Hematopoietic multipotent progenitor cell treated with erythropoietin and hydrocortisone succinate and interleukin-3 and kit ligand, for 17 days (in vitro differentiated cells): ENCODE measurements around the gene TGM5.

Experiments used
- DNase-seq: peaks from one replicate; pipeline ENCODE4 v3.0.0-alpha.2; 2015; ENCODE audit warnings: low spot score

TGM5 gene

GRCh38 chr15:43244092-43244491 lies 22.6 kb downstream of the TGM5 start:
- DNase-seq, result no peak

- no peak for DNase-seq
Observed at GRCh38 chr15:43243020-43243645, 23.6 kb downstream of the TGM5 start.

GRCh38 chr15:43242616-43243015 lies 24.1 kb downstream of the TGM5 start:
- DNase-seq, result no peak

- no peak for DNase-seq
Observed at GRCh38 chr15:43241100-43241499, 25.6 kb downstream of the TGM5 start.

GRCh38 chr15:43239732-43240491 lies 26.8 kb downstream of the TGM5 start:
- no peak for DNase-seq

- DNase-seq, result no peak
Observed at GRCh38 chr15:43238671-43239131, 28.0 kb downstream of the TGM5 start.

GRCh38 chr15:43237842-43238470 lies 28.8 kb downstream of the TGM5 start:
- DNase-seq, result no peak

GRCh38 chr15:43235536-43235935 lies 31.2 kb downstream of the TGM5 start:
- no peak for DNase-seq

- no peak for DNase-seq
Observed at GRCh38 chr15:43232289-43232874, 34.3 kb downstream of the TGM5 start.

- DNase-seq, result no peak
Observed at GRCh38 chr15:43230640-43231115, 36.0 kb downstream of the TGM5 start.

GRCh38 chr15:43229977-43230376 lies 36.8 kb downstream of the TGM5 start:
- DNase-seq, result no peak

GRCh38 chr15:43226436-43227305 lies 40.1 kb downstream of the TGM5 start:
- DNase-seq, result no peak

GRCh38 chr15:43225950-43226255 lies 40.8 kb downstream of the TGM5 start:
- peak; percentile 34 for DNase-seq

GRCh38 chr15:43225201-43225949 lies 41.4 kb downstream of the TGM5 start:
- peak; percentile 91 for DNase-seq

GRCh38 chr15:43221422-43221821 lies 45.3 kb downstream of the TGM5 start:
- no peak for DNase-seq

GRCh38 chr15:43220991-43221403 lies 45.7 kb downstream of the TGM5 start, which contains the start of gene EPB42:
Gene EPB42 (minus strand): TSS chr15:43221018. CDS start chr15:43220825, 193 bp downstream.
- peak; percentile 94 for DNase-seq

- peak; percentile 80 for DNase-seq
Observed at GRCh38 chr15:43219929-43220928, 46.5 kb downstream of the TGM5 start.

GRCh38 chr15:43218908-43219706 lies 47.6 kb downstream of the TGM5 start:
- peak; percentile 93 for DNase-seq

- DNase-seq, result peak; percentile 60
Observed at GRCh38 chr15:43215961-43216360, 50.8 kb downstream of the TGM5 start.
